ENCODE measurements around the gene TMEM62.
"Not testable (repeated sequence)": the region's sequence is repeated elsewhere in the genome, so short reads cannot be mapped to it uniquely, and the experiment has no call there.

Gene TMEM62

DNA sequence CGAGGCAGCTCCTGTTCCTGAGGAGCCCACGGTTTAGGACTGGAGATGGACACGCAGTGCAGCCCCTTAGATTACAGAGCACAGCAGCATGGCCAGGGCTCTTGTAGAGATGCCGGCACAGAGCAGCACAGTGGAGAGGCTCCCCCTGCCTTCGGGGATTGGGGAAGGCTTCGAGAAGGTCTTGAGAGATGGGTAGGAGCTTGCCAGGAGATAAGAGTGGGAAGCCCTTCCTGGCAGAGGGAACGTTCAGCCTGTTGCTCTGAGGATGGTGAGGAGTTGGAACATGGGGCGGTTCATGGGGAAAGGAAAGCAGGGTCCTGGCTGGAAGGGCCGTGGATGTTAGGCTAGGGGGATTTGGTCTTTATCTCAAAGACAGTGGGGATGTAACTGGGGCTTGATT lies 77.4 kb downstream of the TMEM62 start:
- DNase-seq = no peak

DNA sequence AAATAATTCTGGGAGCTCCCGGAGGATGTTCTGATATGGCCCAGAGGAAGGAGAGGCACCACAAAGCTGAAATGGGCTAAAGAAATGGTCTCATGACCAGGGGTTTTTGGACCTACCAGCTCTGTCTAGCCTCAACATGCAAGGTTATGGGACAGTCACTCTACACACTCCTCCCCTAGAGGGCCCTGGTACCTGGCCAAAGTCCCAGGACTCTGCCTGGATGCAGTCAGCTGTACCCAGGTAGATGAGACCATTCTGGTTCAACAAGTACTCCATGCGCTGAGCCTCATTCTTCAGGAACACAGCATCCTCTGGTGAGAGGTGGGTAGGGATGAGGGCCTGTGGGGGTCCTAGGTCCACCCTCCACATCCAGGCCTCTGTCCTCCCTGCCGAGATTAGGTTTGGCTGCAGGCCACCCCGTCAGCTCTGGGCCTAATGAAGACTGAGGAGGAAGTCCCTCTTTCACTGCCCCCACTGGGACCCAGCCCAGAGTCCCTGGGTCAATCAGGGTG lies 77.9 kb downstream of the TMEM62 start:
- no peak for DNase-seq

DNA sequence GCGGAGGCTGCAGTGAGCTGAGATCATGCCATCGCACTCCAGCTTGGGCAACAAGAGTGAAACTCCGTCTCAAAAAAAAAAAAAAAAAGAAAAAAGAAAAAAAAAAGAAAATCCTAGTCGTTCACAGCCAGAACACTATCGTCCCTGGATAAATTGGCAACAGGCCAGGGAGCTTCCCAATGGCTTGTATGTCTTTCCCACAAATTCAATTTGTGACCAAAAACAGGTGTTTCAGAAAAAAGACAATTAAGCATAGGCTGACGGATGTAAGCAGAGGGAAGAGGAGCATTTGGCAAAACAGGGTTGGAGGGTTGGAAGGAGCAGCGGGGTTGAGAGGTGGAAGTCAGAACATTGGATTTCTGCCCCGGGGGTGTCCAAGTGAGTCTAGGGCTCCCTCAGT lies 78.9 kb downstream of the TMEM62 start:
- DNase-seq = no peak

GRCh38 chr15:43212951-43213350 lies 79.6 kb downstream of the TMEM62 start:
- DNase-seq = no peak

DNA sequence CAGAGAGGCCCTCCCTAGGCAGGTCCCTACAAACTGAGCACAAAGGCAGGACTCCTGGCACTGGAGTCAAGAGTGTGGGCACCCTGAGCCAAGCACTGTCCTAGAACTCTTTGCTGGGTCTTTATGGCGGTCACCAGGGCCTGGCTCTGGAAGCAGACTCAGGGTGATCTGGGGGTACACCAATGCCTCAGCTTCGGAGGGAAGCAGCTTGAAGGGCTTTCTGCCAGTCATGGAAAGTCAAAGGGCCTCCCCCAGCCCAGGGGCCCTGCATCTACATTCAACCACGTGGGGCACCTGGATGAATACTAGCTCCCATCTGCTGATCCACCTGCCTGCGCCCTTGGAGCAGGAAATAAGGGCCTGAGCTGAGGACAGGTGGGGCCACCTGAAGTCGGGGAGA lies 80.1 kb downstream of the TMEM62 start:
- DNase-seq = no peak

- no peak for DNase-seq
Observed at GRCh38 chr15:43214169-43214568, 80.8 kb downstream of the TMEM62 start.

DNA sequence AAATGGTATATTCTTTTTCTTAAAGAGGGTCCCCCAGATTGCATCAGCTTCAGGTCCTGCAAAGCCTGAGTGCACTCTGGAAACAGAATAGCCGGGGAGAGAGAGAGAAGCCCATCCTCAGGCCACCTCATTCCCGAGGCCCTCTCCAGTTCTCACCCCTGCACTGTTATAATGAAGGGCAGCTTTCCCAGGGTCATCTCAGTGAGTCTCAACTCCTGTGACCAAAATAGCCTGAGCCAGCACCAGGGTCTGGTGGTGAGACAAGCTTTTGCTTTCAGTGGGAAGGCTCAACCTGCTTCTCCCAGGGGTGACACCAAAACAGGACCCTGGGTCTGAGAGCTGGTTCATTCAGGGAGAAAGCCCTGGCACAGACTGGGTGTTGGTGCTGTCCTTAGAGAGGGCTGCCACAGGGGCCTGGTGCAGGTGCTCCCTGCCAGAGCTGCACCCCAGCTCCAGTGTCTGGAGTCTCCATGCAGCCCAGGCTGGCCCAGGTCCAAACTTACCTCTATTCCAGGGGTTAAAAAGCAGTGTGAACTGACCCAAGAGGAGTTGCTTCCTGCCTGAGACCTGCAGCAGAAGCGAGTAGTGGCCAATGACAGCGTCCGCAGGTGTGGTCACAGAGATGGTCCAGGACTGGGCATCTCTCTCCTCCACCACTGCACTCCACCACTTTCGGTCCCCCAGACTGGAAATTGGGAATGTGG lies 81.4 kb downstream of the TMEM62 start:
- DNase-seq = no peak

GRCh38 chr15:43215961-43216360 lies 82.6 kb downstream of the TMEM62 start:
- DNase-seq = no peak

DNA sequence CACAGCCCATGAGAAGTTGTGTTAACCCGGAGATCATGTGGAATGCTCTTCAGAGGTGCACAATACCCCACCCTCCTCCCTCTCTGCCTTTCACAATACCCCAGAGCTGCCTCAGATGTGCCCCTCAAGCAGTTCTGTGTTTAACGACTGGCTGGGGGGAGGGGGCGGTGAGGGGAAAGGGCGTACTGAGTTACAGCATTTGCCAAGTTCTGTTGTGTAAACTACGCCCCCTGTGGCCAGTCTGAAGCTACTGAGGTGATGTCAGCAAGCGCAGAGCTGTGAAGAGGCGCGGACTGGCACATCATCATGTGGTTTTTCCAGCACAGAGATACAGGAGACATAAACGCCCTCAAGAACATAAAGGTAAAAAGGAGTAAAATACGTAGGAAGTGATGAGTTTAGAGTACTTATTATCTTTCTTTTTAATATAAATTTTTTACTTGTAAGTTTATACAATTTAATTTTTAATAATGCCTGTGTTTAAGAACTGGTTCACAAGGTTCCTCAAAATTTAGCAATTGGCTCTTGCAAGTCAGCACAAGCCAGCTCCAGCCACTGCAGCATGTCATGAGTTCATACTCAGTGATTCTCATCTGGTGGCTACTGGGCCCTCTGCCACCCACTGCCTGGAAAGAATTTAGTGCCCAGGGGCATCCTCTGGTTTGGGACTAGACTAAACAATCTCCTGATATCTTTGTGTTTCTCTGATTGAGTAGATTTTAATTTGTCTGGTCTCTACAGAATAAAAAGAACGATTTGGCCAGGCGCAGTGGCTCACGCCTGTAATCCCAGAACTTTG lies 85.7 kb downstream of the TMEM62 start:
- no peak for DNase-seq

GRCh38 chr15:43219929-43220928 lies 86.8 kb downstream of the TMEM62 start:
- no peak for DNase-seq

GRCh38 chr15:43220991-43221403 lies 87.6 kb downstream of the TMEM62 start, which contains the start of gene EPB42:
EPB42 (minus strand) TSS chr15:43221018; CDS start chr15:43220825, 193 bp downstream.
- DNase-seq = no peak

GRCh38 chr15:43221422-43221821 lies 88.0 kb downstream of the TMEM62 start:
- no peak for DNase-seq

GRCh38 chr15:43225201-43225949 lies 92.0 kb downstream of the TMEM62 start:
- no peak for DNase-seq

DNA sequence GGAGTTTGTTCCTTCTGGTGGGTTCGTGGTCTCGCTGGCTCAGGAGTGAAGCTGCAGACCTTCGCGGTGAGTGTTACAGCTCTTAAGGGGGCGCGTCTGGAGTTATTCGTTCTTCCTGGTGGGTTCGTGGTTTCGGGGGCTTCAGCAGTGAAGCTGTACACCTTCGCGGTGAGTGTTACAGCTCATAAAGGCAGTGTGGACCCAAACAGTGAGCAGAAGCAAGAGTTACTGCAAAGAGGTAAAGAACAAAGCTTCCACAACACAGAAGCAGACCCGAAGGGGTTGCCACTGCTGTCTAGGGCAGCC lies 92.5 kb downstream of the TMEM62 start:
- DNase-seq = not testable (repeated sequence)

- no peak for DNase-seq
Observed at GRCh38 chr15:43226436-43227305, 93.3 kb downstream of the TMEM62 start.

DNA sequence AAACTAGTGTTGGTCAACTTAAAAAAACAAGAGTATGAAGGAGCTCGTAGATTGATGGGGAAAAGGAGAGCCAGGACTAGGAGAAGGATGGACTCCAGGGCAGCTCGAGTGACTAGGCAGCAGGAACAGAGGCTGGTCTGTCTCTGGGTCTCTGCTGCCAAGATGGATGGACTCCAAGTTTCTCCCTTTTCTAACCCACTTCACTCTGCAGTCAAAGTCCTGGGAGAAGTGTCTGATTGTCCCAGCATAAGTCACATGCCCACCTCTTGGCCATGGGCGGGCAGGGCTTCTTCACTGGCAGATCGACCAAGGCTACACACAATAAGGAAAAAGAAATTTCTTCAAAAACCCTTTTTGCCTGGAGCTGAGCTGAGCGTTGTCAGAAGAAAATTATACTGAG lies 96.6 kb downstream of the TMEM62 start:
- DNase-seq = no peak

DNA sequence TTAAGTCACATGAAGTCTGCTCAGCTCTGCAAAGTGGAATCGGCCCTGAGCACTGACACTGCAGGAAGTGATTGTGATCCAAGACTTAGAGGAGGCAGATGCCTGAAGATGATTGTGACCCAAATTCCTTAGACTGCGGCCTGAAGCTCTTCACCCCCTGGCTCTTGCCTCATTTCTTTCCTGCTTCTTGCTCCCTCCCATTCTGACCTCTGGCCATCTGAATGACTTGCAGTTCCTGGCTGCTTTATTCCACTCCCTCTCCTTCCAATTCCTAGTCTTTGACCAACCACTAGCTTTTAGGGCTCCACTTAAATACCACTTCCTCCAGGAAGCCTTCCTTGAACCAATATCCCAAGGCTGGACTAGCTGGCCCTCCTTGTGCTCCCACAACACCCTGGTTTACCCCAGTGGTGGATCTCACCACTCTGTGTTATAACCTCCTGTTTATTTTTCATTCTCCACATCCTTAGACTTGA lies 97.3 kb downstream of the TMEM62 start:
- DNase-seq = no peak

DNA sequence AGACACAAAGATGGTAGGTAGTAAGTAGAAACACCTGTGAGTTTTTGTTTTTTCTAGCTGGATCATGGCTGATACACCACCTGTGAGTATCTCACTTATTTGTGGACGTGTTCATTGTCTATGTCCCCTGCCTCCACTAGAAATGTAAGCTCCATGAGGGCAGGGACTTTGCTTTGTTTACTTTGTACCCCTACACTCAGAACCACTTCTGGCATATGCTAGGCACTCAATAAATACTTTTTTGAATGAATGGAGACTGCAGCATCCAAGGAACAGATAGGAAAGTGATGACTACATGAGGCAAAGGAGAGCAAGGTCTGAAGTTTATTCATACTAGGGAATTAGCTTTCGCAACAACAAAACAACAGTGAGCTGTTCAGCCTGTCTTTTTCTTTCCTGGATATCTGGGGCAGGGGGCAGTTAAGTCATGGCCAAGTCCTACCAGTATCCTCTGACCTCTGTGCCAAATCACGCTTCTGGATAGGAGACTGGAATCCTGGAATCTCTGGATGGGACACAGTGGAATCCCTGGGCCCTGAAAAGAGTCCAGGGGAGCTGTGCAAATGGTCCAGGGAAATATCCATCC lies 99.0 kb downstream of the TMEM62 start:
- DNase-seq = no peak

Measured in activated gamma-delta T cell (primary cell).